ENCODE data around the gene RSBN1L.

DNA sequence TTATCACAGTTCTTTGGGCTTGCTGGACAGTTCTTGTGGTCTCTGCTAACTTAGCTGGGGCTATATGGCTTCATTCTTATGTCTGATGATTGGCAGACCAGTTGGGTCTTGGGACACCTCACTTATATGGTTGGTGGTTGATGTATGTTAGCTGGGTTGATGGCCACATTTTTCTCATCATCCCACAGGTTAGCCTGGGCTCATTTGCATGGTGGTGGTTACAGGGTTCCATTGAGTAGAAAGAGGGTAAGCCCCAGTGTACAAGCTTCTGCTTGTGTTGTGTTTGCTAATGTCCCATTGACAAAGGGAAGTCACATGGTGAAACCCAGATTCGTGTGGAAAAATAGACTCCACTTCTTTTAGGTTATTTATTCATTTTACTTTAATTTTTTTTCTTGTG, 61.3 kb downstream of the RSBN1L start:
- TF ChIP-seq, protein P1, sequence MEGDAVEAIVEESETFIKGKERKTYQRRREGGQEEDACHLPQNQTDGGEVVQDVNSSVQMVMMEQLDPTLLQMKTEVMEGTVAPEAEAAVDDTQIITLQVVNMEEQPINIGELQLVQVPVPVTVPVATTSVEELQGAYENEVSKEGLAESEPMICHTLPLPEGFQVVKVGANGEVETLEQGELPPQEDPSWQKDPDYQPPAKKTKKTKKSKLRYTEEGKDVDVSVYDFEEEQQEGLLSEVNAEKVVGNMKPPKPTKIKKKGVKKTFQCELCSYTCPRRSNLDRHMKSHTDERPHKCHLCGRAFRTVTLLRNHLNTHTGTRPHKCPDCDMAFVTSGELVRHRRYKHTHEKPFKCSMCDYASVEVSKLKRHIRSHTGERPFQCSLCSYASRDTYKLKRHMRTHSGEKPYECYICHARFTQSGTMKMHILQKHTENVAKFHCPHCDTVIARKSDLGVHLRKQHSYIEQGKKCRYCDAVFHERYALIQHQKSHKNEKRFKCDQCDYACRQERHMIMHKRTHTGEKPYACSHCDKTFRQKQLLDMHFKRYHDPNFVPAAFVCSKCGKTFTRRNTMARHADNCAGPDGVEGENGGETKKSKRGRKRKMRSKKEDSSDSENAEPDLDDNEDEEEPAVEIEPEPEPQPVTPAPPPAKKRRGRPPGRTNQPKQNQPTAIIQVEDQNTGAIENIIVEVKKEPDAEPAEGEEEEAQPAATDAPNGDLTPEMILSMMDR (conservative IDR thresholded peaks at IDR 0.05 in 1 of 2, IDR thresholded peaks at IDR 0.05 in 1 of 2; ENCODE audit: low read depth in 1 of 2, low read length in 2 of 2) = no peak
- TF ChIP-seq EZH2 (IDR thresholded peaks at IDR 0.05; ENCODE audit: low read length, missing control alignments) = no peak

All from fibroblast of lung (primary cell).